Suprapubic skin (tissue), 4 donors: ENCODE results near the gene FAM117B. TPM values are rescaled to one million over a fixed set of nuclear protein-coding genes. Genes with fewer than 3 reads are reported as not detected.

Experiments
- DNase-seq, 2 donors: peaks; one replicate each; pipeline ENCODE4 v3.0.0-alpha.2; 2019; ENCODE audit warnings: low spot score in 2 of 2
- H3K27ac ChIP-seq: fragments of 200-600 bp; sonication (generic); one replicate; pipeline ENCODE4 v1.5.1; 2019
- H3K27me3 ChIP-seq: fragments of 200-600 bp; sonication (generic); one replicate; pipeline ENCODE4 v1.5.1; 2019
- H3K36me3 ChIP-seq: fragments of 200-600 bp; sonication (generic); one replicate; pipeline ENCODE4 v1.5.1; 2019
- H3K4me1 ChIP-seq: fragments of 200-600 bp; sonication (generic); one replicate; pipeline ENCODE4 v1.5.1; 2019
- H3K4me3 ChIP-seq: fragments of 200-600 bp; sonication (generic); one replicate; pipeline ENCODE4 v1.5.1; 2019; ENCODE audit warnings: mild to moderate bottlenecking
- H3K9me3 ChIP-seq: fragments of 200-600 bp; sonication (generic); one replicate; pipeline ENCODE4 v1.5.1; 2019
- CTCF ChIP-seq, 2 donors: fragments of 200-600 bp in 1 of 2; fragments of 450-650 bp in 1 of 2; sonication (generic) in 1 of 2; IDR thresholded peaks; one replicate each; pipeline ENCODE4 v1.5.1; 2016 to 2019; ENCODE audit warnings: antibody characterized with exemption in 2 of 2, mild to moderate bottlenecking in 1 of 2, moderate library complexity in 1 of 2
- EP300 ChIP-seq: sonication (generic); formaldehyde crosslinking; IDR thresholded peaks from one replicate; pipeline ENCODE4 v1.6.1; 2017; ENCODE audit warnings: antibody characterized with exemption
- POLR2A ChIP-seq, 2 donors: fragments of 450-650 bp; IDR thresholded peaks; one replicate each; pipeline ENCODE4 v1.6.1; 2017; ENCODE audit warnings: antibody characterized with exemption in 2 of 2, mild to moderate bottlenecking in 2 of 2, moderate library complexity in 2 of 2
- POLR2AphosphoS5 ChIP-seq, 3 donors: sonication (generic); formaldehyde crosslinking; IDR thresholded peaks; one replicate each; pipeline ENCODE4 v1.6.1; 2017; ENCODE audit warnings: antibody characterized with exemption in 3 of 3
- WGBS: methylation state at CpG from one replicate; pipeline ENCODE4 v1.1.5; 2018; 5-methylcytosine and 5-hydroxymethylcytosine counted together
- total RNA-seq, 4 donors: library from RNA; depleted of rRNA; stranded (reverse); fragments of >200 nt; gene quantifications; one replicate each; pipeline ENCODE4 v1.1.0, GENCODE V29; 2016

FAM117B gene
- total RNA-seq, 4 donors from 2014 or later, result 11.2 to 40.0 (median 17.7) TPM

- TF ChIP-seq POLR2AphosphoS5 (IDR thresholded peaks at IDR 0.05), result no peak
- TF ChIP-seq CTCF (IDR thresholded peaks at IDR 0.05), result no peak
- TF ChIP-seq POLR2A (IDR thresholded peaks at IDR 0.05), result no peak
- no peak for TF ChIP-seq EP300
- Histone ChIP-seq H3K4me3 (no peak overlapping the region), H3K27ac (no peak overlapping the region), H3K27me3 (no peaks in the 10 kb centered on the region), H3K9me3 (no peaks in the 10 kb centered on the region), H3K4me1 (no peaks in the 10 kb centered on the region), H3K36me3 (no peaks in the 10 kb centered on the region)
- 84% methylated on average over 3 of the region's 3 CpGs for WGBS
- DNase-seq, result no peak
These were observed 116.1 kb downstream of the FAM117B start for GRCh38 chr2:202750763-202751427.

GRCh38 chr2:202752071-202752470, 117.3 kb downstream of the FAM117B start:
- peaks cover 5% of the 10 kb centered on the region for H3K36me3 ChIP-seq
- no peaks in the 10 kb centered on the region for H3K9me3 ChIP-seq
- WGBS, result 77% methylated on average over 2 of the region's 2 CpGs
- H3K27ac ChIP-seq, result no peak overlapping the region
- no peaks in the 10 kb centered on the region for H3K4me1 ChIP-seq
- no peak overlapping the region for H3K4me3 ChIP-seq
- no peaks in the 10 kb centered on the region for H3K27me3 ChIP-seq
- TF ChIP-seq CTCF (IDR thresholded peaks at IDR 0.05) (no peak), POLR2A (IDR thresholded peaks at IDR 0.05) (no peak), EP300 (no peak), POLR2AphosphoS5 (IDR thresholded peaks at IDR 0.05) (no peak)
- no peak for DNase-seq

GRCh38 chr2:202754936-202755335, 120.2 kb downstream of the FAM117B start:
- no peak overlapping the region for H3K4me3 ChIP-seq
- H3K9me3 ChIP-seq, result no peaks in the 10 kb centered on the region
- whole genome bisulfite sequencing, result 92% methylated on average over 6 of the region's 6 CpGs
- H3K36me3 ChIP-seq, result peaks cover 27% of the 10 kb centered on the region
- no peaks in the 10 kb centered on the region for H3K27me3 ChIP-seq
- no peak for DNase-seq
- H3K4me1 ChIP-seq, result no peaks in the 10 kb centered on the region
- no peak for TF ChIP-seq EP300
- no peak for TF ChIP-seq CTCF (IDR thresholded peaks at IDR 0.05)
- H3K27ac ChIP-seq, result no peak overlapping the region

GRCh38 chr2:202756598-202756997, 121.8 kb downstream of the FAM117B start:
- WGBS, result 93% methylated on average over 3 of the region's 3 CpGs
- Histone ChIP-seq H3K27me3 (no peaks in the 10 kb centered on the region), H3K4me1 (no peaks in the 10 kb centered on the region), H3K4me3 (no peak overlapping the region), H3K27ac (no peak overlapping the region), H3K9me3 (no peaks in the 10 kb centered on the region), H3K36me3 (peaks cover 36% of the 10 kb centered on the region)
- TF ChIP-seq EP300 (no peak), CTCF (IDR thresholded peaks at IDR 0.05) (no peak), POLR2AphosphoS5 (IDR thresholded peaks at IDR 0.05) (no peak), POLR2A (IDR thresholded peaks at IDR 0.05) (no peak)
- no peak for DNase-seq

- DNase-seq, result no peak
- Histone ChIP-seq H3K36me3 (peaks cover 36% of the 10 kb centered on the region), H3K27me3 (no peaks in the 10 kb centered on the region), H3K4me1 (no peaks in the 10 kb centered on the region), H3K9me3 (no peaks in the 10 kb centered on the region), H3K27ac (no peak overlapping the region), H3K4me3 (no peak overlapping the region)
- WGBS, result 87% methylated on average over 5 of the region's 5 CpGs
- TF ChIP-seq CTCF (IDR thresholded peaks at IDR 0.05), result no peak
- TF ChIP-seq EP300, result no peak
- no peak for TF ChIP-seq POLR2A (IDR thresholded peaks at IDR 0.05)
- no peak for TF ChIP-seq POLR2AphosphoS5 (IDR thresholded peaks at IDR 0.05)
These were observed 122.6 kb downstream of the FAM117B start for GRCh38 chr2:202757339-202757738.
